Kidney (tissue), 14 donors: Measurements from ENCODE around the gene ITPKB. TPM values are rescaled to one million over a fixed set of nuclear protein-coding genes. Genes with fewer than 3 reads are reported as not detected.

ENCODE experiments used
- DNase-seq, 5 donors: peaks; one replicate each; pipeline ENCODE4 v3.0.0-alpha.2; 2013 to 2020
- FAIRE-seq: peaks from 2 replicates; lab custom pipeline; 2012; peaks lifted over from hg19 to GRCh38; lab: Jason Lieb, UNC
- H3K27ac ChIP-seq, 2 donors: one replicate each; pipeline ENCODE4 v1.7.0; 2013; ENCODE audit warnings: low read depth in 2 of 2, low read length in 2 of 2, inconsistent platforms in 1 of 2
- H3K27me3 ChIP-seq: one replicate; pipeline ENCODE4 v1.7.1; 2013; ENCODE audit warnings: low read length, inconsistent platforms; ENCODE audit not compliant: control insufficient read depth, insufficient read depth
- H3K36me3 ChIP-seq, 3 donors: one replicate each; pipeline versions ENCODE4 v1.7.0 to v1.7.1; 2013; ENCODE audit warnings: low read length in 3 of 3, control low read depth in 1 of 3, inconsistent platforms in 1 of 3; ENCODE audit not compliant: insufficient read depth in 3 of 3, control insufficient read depth in 2 of 3
- H3K4me1 ChIP-seq, 3 donors: one replicate each; pipeline versions ENCODE4 v1.7.0 to v1.7.1; 2013; ENCODE audit warnings: low read length in 3 of 3, inconsistent platforms in 1 of 3, low read depth in 1 of 3; ENCODE audit not compliant: control insufficient read depth in 2 of 3, insufficient read depth in 2 of 3
- H3K4me3 ChIP-seq, 3 donors: one replicate each; pipeline versions ENCODE4 v1.7.0 to v1.8.1; 2013; ENCODE audit warnings: low read length in 3 of 3, control low read depth in 1 of 3, inconsistent platforms in 1 of 3
- H3K9ac ChIP-seq, 3 donors: one replicate each; pipeline versions ENCODE4 v1.7.0 to v1.7.1; 2013; ENCODE audit warnings: low read length in 3 of 3, control low read depth in 1 of 3, inconsistent platforms in 1 of 3
- H3K9me3 ChIP-seq, 3 donors: one replicate each; pipeline versions ENCODE4 v1.7.0 to v1.7.1; 2013; ENCODE audit warnings: low read length in 3 of 3, control low read depth in 1 of 3, inconsistent platforms in 1 of 3; ENCODE audit not compliant: control insufficient read depth in 2 of 3, insufficient read depth in 1 of 3
- CTCF ChIP-seq: IDR thresholded peaks from 3 replicates; pipeline ENCODE4 v1.5.1; 2012; ENCODE audit warnings: mild to moderate bottlenecking, moderate library complexity, borderline replicate concordance; ENCODE audit not compliant: insufficient read depth; ENCODE audit errors: extremely low read depth
- intact Hi-C: fragments of 100-400 bp; cut with DNase I; formaldehyde crosslinking; loops from one replicate; pipeline ENCODE4 v1.11.1; 2022
- polyA plus RNA-seq: library from polyadenylated mRNA; stranded (reverse); fragments of 350-450 nt; fragmentation: Illumina TruSeq; extraction: RNeasy Lipid Tissue Mini Kit (QIAGEN cat#74804); gene quantifications from one replicate; pipeline ENCODE4 v1.2.3, GENCODE V29; 2014; ENCODE audit warnings: low read depth, low replicate concordance; ENCODE audit not compliant: insufficient read depth
- total RNA-seq: library from RNA; stranded (reverse); fragmentation: NEBNext Ultra II Directional; extraction: Animal tissue kit (Norgen Biotek cat#: 25700); gene quantifications from one replicate; pipeline ENCODE4 v1.2.1, GENCODE V29; 2021
- donor health status: control.
- donor health status: control.
- donor health status: control.
- donor health status: control.
- donor health status: control.
- donor health status: DM: yes; HTN: yes; CAD: no.
- donor health status: Normal renal cell carcinoma (clear cell type).

ITPKB gene
- total and polyA plus RNA-seq, 2 donors from 2014 or later = 20.2 to 39.3 TPM

- no peak for FAIRE-seq
These were observed 140.6 kb downstream of the ITPKB start for GRCh38 chr1:226598455-226598849.

DNA sequence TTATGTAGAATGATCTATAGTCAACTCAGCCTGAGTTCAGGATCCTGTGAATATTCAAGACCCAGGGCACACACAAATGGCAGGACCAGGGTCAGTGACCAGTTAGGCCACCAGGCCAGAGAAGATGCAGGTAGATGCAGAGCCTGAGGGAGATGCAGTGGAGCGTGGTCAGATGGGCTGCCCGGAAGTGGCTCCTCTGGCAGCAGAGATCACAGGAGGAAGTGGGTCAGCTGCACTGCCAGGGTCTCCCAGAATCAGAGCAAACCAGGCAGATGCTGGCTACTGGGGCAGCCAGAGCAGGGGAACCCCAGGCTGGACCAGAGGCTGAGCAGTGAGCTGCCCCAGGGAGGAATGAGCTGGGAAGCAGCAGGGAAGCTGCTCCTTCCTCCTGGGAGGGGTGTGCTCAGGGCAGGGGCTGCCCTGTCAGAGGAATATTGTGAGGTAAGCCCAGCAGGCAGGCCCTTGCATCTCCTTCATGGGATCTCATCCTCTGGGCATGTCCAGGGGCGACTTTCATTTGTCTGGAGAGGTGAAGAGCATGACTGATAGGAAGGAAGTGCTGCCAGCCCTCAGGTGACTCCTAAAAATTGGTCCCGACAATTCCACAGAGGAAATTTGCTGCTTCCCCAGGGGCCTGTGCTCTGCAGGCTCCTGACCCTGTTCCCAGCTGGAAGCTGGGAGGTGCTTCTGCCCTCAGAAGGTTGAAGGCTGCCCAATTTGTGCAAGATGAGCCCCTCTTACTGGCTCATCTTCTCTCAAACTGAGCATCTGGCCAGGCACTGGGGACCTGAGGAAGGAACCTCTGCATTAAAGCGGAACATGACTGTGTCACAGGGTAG, 141.2 kb downstream of the ITPKB start:
- H3K36me3 ChIP-seq = no peaks in the 10 kb centered on the region
- no peak overlapping the region for H3K27ac ChIP-seq
- no peaks in the 10 kb centered on the region for H3K27me3 ChIP-seq
- no peak for DNase-seq
- H3K9ac ChIP-seq = no peak overlapping the region
- FAIRE-seq = no peak
- H3K4me3 ChIP-seq = no peak overlapping the region
- H3K9me3 ChIP-seq = no peaks in the 10 kb centered on the region
- H3K4me1 ChIP-seq = peaks cover 0 to 2% (median 0%) of the 10 kb centered on the region in 3 donors
- intact Hi-C loops = no loop called here
- TF ChIP-seq CTCF = no peak

More at GRCh38 chr1:226598455-226598849, 140.6 kb downstream of the ITPKB start:
- H3K36me3 ChIP-seq = no peaks in the 10 kb centered on the region
- no peaks in the 10 kb centered on the region for H3K27me3 ChIP-seq
- no peak overlapping the region for H3K9ac ChIP-seq
- DNase-seq = no peak
- H3K27ac ChIP-seq = no peak overlapping the region
- H3K4me3 ChIP-seq = no peak overlapping the region
- intact Hi-C loops = no loop called here
- H3K4me1 ChIP-seq = peaks cover 0 to 3% (median 0%) of the 10 kb centered on the region in 3 donors
- H3K9me3 ChIP-seq = no peaks in the 10 kb centered on the region
- TF ChIP-seq CTCF = no peak

GRCh38 chr1:226596531-226597165, 142.4 kb downstream of the ITPKB start:
- FAIRE-seq (no peak), DNase-seq (no peak)
- intact Hi-C loops = no loop called here
- Histone ChIP-seq H3K4me1 (no peaks in the 10 kb centered on the region), H3K9ac (no peak overlapping the region), H3K4me3 (no peak overlapping the region), H3K27ac (no peak overlapping the region), H3K36me3 (no peaks in the 10 kb centered on the region), H3K27me3 (no peaks in the 10 kb centered on the region), H3K9me3 (no peaks in the 10 kb centered on the region)
- no peak for TF ChIP-seq CTCF
